ENCODE data around the gene SYNPO2.

DNA sequence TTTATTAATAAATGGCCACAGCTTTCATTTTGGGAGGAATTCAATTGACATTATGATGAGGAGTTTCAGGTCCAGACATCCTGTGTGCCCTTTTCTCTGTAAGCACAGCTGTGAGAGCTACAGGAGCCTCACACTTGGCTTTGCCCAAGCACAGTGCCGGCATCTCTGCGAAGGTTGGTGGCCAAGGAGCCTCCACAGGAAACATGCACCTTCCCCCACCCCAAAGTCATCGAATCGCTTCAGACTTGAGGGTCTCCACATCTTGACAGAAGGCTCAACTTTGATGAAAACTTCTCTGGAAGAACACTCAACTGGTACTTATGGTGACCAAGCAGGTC, 100.0 kb downstream of the SYNPO2 start:
- TF ChIP-seq, protein P1, sequence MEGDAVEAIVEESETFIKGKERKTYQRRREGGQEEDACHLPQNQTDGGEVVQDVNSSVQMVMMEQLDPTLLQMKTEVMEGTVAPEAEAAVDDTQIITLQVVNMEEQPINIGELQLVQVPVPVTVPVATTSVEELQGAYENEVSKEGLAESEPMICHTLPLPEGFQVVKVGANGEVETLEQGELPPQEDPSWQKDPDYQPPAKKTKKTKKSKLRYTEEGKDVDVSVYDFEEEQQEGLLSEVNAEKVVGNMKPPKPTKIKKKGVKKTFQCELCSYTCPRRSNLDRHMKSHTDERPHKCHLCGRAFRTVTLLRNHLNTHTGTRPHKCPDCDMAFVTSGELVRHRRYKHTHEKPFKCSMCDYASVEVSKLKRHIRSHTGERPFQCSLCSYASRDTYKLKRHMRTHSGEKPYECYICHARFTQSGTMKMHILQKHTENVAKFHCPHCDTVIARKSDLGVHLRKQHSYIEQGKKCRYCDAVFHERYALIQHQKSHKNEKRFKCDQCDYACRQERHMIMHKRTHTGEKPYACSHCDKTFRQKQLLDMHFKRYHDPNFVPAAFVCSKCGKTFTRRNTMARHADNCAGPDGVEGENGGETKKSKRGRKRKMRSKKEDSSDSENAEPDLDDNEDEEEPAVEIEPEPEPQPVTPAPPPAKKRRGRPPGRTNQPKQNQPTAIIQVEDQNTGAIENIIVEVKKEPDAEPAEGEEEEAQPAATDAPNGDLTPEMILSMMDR (optimal IDR thresholded peaks at IDR 0.05 in 1 of 3, IDR thresholded peaks at IDR 0.05 in 1 of 3, conservative IDR thresholded peaks at IDR 0.05 in 1 of 3; ENCODE audit: extremely low read depth in 1 of 3, insufficient read depth in 2 of 3, low read length in 3 of 3): no peak
- no peak for TF ChIP-seq EZH2 (IDR thresholded peaks at IDR 0.05; ENCODE audit: low read length)
